HUES64 (cell line): ENCODE measurements around the gene HOXB9.
A peak's percentile ranks its signal among the peaks of the same experiment; 100 is the strongest.

Source experiments
- H3K27ac ChIP-seq: 2 replicates; pipeline ENCODE4 v1.7.0; 2013; ENCODE audit warnings: low read depth, low read length, inconsistent platforms
- H3K27me3 ChIP-seq: 2 replicates; pipeline ENCODE4 v1.6.1; 2013; ENCODE audit warnings: mild to moderate bottlenecking, low read length; ENCODE audit not compliant: insufficient read depth
- H3K36me3 ChIP-seq: 2 replicates; pipeline ENCODE4 v1.6.1; 2013; ENCODE audit warnings: mild to moderate bottlenecking, low read length; ENCODE audit not compliant: insufficient read depth
- H3K4me1 ChIP-seq: 2 replicates; pipeline ENCODE4 v1.6.1; 2013; ENCODE audit warnings: mild to moderate bottlenecking, low read length, moderate library complexity; ENCODE audit not compliant: insufficient read depth
- H3K4me3 ChIP-seq: 2 replicates; pipeline ENCODE4 v1.5.1; 2013; ENCODE audit warnings: mild to moderate bottlenecking, low read length, moderate library complexity
- H3K9ac ChIP-seq: 2 replicates; pipeline ENCODE4 v1.6.1; 2013; ENCODE audit warnings: mild to moderate bottlenecking, low read depth, low read length
- H3K9me3 ChIP-seq: 2 replicates; pipeline ENCODE4 v1.6.1; 2013; ENCODE audit warnings: low read depth, low read length; ENCODE audit not compliant: insufficient read depth
- whole genome bisulfite sequencing: fragments of 150-250, 120-280 bp; methylation state at CpG from one replicate; pipeline ENCODE4 v1.1.7; 2013; ENCODE audit warnings: missing lambda C conversion rate; 5-methylcytosine and 5-hydroxymethylcytosine counted together

The HOXB9 gene

GRCh38 chr17:48598736-48599135 lies 27.4 kb downstream of the HOXB9 start:
- no peaks in the 10 kb centered on the region for H3K9me3 ChIP-seq
- peaks cover 15% of the 10 kb centered on the region for H3K4me1 ChIP-seq
- H3K36me3 ChIP-seq: no peaks in the 10 kb centered on the region
- no peak overlapping the region for H3K9ac ChIP-seq
- no peak overlapping the region for H3K4me3 ChIP-seq
- 12% methylated on average over 5 of the region's 7 CpGs for WGBS
- H3K27me3 ChIP-seq: peaks cover 100% of the 10 kb centered on the region
- H3K27ac ChIP-seq: no peak overlapping the region

- WGBS: 2% methylated on average over 64 of the region's 68 CpGs
- H3K9ac ChIP-seq: no peak overlapping the region
- H3K4me1 ChIP-seq: peaks cover 15% of the 10 kb centered on the region
- H3K4me3 ChIP-seq: no peak overlapping the region
- H3K9me3 ChIP-seq: no peaks in the 10 kb centered on the region
- H3K27me3 ChIP-seq: peaks cover 100% of the 10 kb centered on the region
- no peaks in the 10 kb centered on the region for H3K36me3 ChIP-seq
- H3K27ac ChIP-seq: no peak overlapping the region
These were observed 28.2 kb downstream of the HOXB9 start for GRCh38 chr17:48597778-48598631.

GRCh38 chr17:48597528-48597777 lies 28.7 kb downstream of the HOXB9 start:
- Histone ChIP-seq H3K36me3 (no peaks in the 10 kb centered on the region), H3K4me3 (no peak overlapping the region), H3K4me1 (peaks cover 15% of the 10 kb centered on the region), H3K9me3 (no peaks in the 10 kb centered on the region), H3K27ac (no peak overlapping the region), H3K27me3 (peaks cover 100% of the 10 kb centered on the region), H3K9ac (no peak overlapping the region)
- 3% methylated on average over 16 of the region's 16 CpGs for WGBS

GRCh38 chr17:48596735-48597527 lies 29.2 kb downstream of the HOXB9 start:
- Histone ChIP-seq H3K9ac (no peak overlapping the region), H3K4me1 (peaks cover 15% of the 10 kb centered on the region), H3K4me3 (no peak overlapping the region), H3K9me3 (no peaks in the 10 kb centered on the region), H3K27ac (no peak overlapping the region), H3K36me3 (no peaks in the 10 kb centered on the region), H3K27me3 (peaks cover 100% of the 10 kb centered on the region)
- WGBS: 5% methylated on average over 24 of the region's 26 CpGs

- Histone ChIP-seq H3K9me3 (no peaks in the 10 kb centered on the region), H3K27ac (no peak overlapping the region), H3K36me3 (no peaks in the 10 kb centered on the region), H3K4me3 (no peak overlapping the region), H3K4me1 (peaks cover 15% of the 10 kb centered on the region), H3K27me3 (peaks cover 100% of the 10 kb centered on the region), H3K9ac (no peak overlapping the region)
- 2% methylated on average over 54 of the region's 54 CpGs for WGBS
These were observed 30.0 kb downstream of the HOXB9 start for GRCh38 chr17:48596000-48596734.

GRCh38 chr17:48595278-48595999 lies 30.7 kb downstream of the HOXB9 start:
- H3K27me3 ChIP-seq: peaks cover 100% of the 10 kb centered on the region
- H3K4me3 ChIP-seq: no peak overlapping the region
- 8% methylated on average over 20 of the region's 25 CpGs for WGBS
- H3K9me3 ChIP-seq: no peaks in the 10 kb centered on the region
- H3K27ac ChIP-seq: no peak overlapping the region
- no peaks in the 10 kb centered on the region for H3K36me3 ChIP-seq
- no peak overlapping the region for H3K9ac ChIP-seq
- H3K4me1 ChIP-seq: peaks cover 15% of the 10 kb centered on the region

- Histone ChIP-seq H3K9ac (no peak overlapping the region), H3K4me1 (peaks cover 15% of the 10 kb centered on the region), H3K9me3 (no peaks in the 10 kb centered on the region), H3K4me3 (no peak overlapping the region), H3K27me3 (peaks cover 100% of the 10 kb centered on the region), H3K27ac (no peak overlapping the region), H3K36me3 (no peaks in the 10 kb centered on the region)
- WGBS: 5% methylated on average over 25 of the region's 25 CpGs
These were observed 31.4 kb downstream of the HOXB9 start for GRCh38 chr17:48594538-48595277.

- WGBS: 1% methylated on average over 37 of the region's 37 CpGs
- H3K27me3 ChIP-seq: peaks cover 100% of the 10 kb centered on the region
These were observed 32.2 kb downstream of the HOXB9 start for GRCh38 chr17:48593840-48594537.

GRCh38 chr17:48593126-48593829 lies 32.9 kb downstream of the HOXB9 start, which contains the start of gene HOXB5:
HOXB5 (minus strand) TSS chr17:48593779; CDS start chr17:48593682, 97 bp downstream.
- 2% methylated on average over 50 of the region's 50 CpGs for WGBS
- Histone ChIP-seq H3K9me3 (no peaks in the 10 kb centered on the region), H3K27me3 (peaks cover 100% of the 10 kb centered on the region), H3K9ac (no peak within 1 kb of the TSS), H3K36me3 (no peaks in the 10 kb centered on the region), H3K27ac (no peak within 1 kb of the TSS), H3K4me1 (peaks cover 15% of the 10 kb centered on the region), H3K4me3 (peak within 1 kb of the TSS; percentile 4; the same call in 1 of the 2 replicates)

More at GRCh38 chr17:48593840-48594537, 32.2 kb downstream of the HOXB9 start:
- Histone ChIP-seq H3K4me3 (peak overlapping the region; percentile 4; the same call in 1 of the 2 replicates), H3K4me1 (peaks cover 15% of the 10 kb centered on the region), H3K36me3 (no peaks in the 10 kb centered on the region), H3K9ac (no peak overlapping the region), H3K27ac (no peak overlapping the region), H3K9me3 (no peaks in the 10 kb centered on the region)
